Ovary (tissue), 1 donor: Measurements from ENCODE around the gene ACTL10.

Experiments used
- EP300 ChIP-seq: sonication (generic); formaldehyde crosslinking; IDR thresholded peaks from one replicate; pipeline ENCODE4 v1.6.1; 2017; ENCODE audit warnings: antibody characterized with exemption
- POLR2A ChIP-seq: fragments of 450-650 bp; IDR thresholded peaks from one replicate; pipeline ENCODE4 v1.6.1; 2017; ENCODE audit warnings: antibody characterized with exemption, mild to moderate bottlenecking, moderate library complexity

GRCh38 chr20:33627577-33628216 lies 39.0 kb upstream of the ACTL10 start:
- no peak for TF ChIP-seq POLR2A
- no peak for TF ChIP-seq EP300
